Liver (tissue), 3 donors: ENCODE measurements around the gene GLP1R.

Experiments used
- EGR1 ChIP-seq, 2 donors: IDR thresholded peaks; 2 replicates each; pipeline ENCODE4 v1.6.1; 2016 to 2018; ENCODE audit warnings: antibody characterized with exemption in 2 of 2, low read depth in 2 of 2
- FOXA2 ChIP-seq: IDR thresholded peaks from 2 replicates; pipeline ENCODE4 v1.6.1; 2016; ENCODE audit warnings: antibody characterized with exemption
- GABPA ChIP-seq, 2 donors: IDR thresholded peaks in 1 of 2; conservative IDR thresholded peaks in 1 of 2; 2 replicates each; pipeline ENCODE4 v1.6.1; 2016; ENCODE audit warnings: antibody characterized with exemption in 2 of 2, mild to moderate bottlenecking in 1 of 2, moderate library complexity in 1 of 2
- HNF4A ChIP-seq, 2 donors: conservative IDR thresholded peaks; 2 replicates each; pipeline ENCODE4 v1.6.1; 2016; ENCODE audit warnings: antibody characterized with exemption in 2 of 2, mild to moderate bottlenecking in 2 of 2
- JUND ChIP-seq, 2 donors: IDR thresholded peaks; 2 replicates each; pipeline ENCODE4 v1.6.1; 2016; ENCODE audit warnings: antibody characterized with exemption in 2 of 2
- RAD21 ChIP-seq, 2 donors: IDR thresholded peaks; 2 replicates each; pipeline ENCODE4 v1.6.1; 2016; ENCODE audit warnings: antibody characterized with exemption in 2 of 2, mild to moderate bottlenecking in 2 of 2
- SP1 ChIP-seq: IDR thresholded peaks from 2 replicates; pipeline ENCODE4 v1.6.1; 2018; ENCODE audit warnings: antibody characterized with exemption, mild to moderate bottlenecking
- TAF1 ChIP-seq: conservative IDR thresholded peaks from 2 replicates; pipeline ENCODE4 v1.6.1; 2016; ENCODE audit warnings: antibody characterized with exemption, mild to moderate bottlenecking
- TF ChIP-seq, protein P1 (sequence below): IDR thresholded peaks from 2 replicates; pipeline ENCODE4 v1.6.1; 2016; ENCODE audit warnings: antibody characterized with exemption
- TF ChIP-seq, protein P2 (sequence below): fragments of 150-350 bp; IDR thresholded peaks from 2 replicates; pipeline ENCODE4 v1.5.1; 2017; ENCODE audit warnings: improper control_type of control experiment, low read depth, low read length; ENCODE audit not compliant: missing input control
- TF ChIP-seq, protein P3 (sequence below): IDR thresholded peaks from 2 replicates; pipeline ENCODE4 v1.6.1; 2016; ENCODE audit warnings: antibody characterized with exemption
- TF ChIP-seq, protein P4 (sequence below): IDR thresholded peaks from 2 replicates; pipeline ENCODE4 v1.6.1; 2016; ENCODE audit warnings: antibody characterized with exemption, mild to moderate bottlenecking
- TF ChIP-seq, protein P5 (sequence below): IDR thresholded peaks from 2 replicates; pipeline ENCODE4 v1.6.1; 2016; ENCODE audit warnings: antibody characterized with exemption
- donor health status: healthy.
- donor health status: healthy.

DNA sequence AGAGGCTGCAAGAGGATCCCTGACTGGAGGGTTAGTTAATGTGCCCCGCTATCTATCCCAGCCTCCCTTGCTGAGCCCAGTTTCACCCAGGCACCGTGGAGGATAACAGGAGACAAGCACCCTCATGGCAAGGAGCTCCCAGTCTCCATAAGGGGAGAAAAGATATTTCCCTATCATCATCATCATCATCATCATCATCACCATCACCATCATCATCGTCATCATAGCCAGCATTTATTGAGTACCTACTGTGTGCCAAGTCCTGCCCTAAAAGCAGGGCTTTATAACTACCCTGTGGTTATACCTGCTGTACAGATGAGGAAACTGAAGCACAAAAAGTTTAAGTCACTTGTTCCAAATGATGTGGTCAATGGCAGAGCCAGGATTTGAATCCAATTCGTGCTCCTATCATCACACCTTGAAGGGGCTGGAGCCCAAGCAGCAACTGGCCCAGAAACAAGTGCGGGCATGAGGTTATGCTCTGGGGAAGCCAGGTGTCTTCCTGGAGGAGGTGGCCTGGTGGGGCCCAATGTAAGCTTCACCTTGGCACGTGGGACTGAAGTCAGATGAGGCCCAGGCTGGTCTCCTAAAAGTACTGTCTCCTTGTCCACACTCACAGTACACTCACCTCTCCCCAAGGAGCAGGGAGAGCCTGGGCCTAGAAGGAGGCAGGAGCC, 10.0 kb downstream of the GLP1R start:
- TF ChIP-seq, protein P1, sequence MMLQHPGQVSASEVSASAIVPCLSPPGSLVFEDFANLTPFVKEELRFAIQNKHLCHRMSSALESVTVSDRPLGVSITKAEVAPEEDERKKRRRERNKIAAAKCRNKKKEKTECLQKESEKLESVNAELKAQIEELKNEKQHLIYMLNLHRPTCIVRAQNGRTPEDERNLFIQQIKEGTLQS: no peak
- TF ChIP-seq, protein P2, sequence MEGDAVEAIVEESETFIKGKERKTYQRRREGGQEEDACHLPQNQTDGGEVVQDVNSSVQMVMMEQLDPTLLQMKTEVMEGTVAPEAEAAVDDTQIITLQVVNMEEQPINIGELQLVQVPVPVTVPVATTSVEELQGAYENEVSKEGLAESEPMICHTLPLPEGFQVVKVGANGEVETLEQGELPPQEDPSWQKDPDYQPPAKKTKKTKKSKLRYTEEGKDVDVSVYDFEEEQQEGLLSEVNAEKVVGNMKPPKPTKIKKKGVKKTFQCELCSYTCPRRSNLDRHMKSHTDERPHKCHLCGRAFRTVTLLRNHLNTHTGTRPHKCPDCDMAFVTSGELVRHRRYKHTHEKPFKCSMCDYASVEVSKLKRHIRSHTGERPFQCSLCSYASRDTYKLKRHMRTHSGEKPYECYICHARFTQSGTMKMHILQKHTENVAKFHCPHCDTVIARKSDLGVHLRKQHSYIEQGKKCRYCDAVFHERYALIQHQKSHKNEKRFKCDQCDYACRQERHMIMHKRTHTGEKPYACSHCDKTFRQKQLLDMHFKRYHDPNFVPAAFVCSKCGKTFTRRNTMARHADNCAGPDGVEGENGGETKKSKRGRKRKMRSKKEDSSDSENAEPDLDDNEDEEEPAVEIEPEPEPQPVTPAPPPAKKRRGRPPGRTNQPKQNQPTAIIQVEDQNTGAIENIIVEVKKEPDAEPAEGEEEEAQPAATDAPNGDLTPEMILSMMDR: no peak
- TF ChIP-seq, protein P3, sequence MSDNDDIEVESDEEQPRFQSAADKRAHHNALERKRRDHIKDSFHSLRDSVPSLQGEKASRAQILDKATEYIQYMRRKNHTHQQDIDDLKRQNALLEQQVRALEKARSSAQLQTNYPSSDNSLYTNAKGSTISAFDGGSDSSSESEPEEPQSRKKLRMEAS: no peak
- TF ChIP-seq, protein P4, sequence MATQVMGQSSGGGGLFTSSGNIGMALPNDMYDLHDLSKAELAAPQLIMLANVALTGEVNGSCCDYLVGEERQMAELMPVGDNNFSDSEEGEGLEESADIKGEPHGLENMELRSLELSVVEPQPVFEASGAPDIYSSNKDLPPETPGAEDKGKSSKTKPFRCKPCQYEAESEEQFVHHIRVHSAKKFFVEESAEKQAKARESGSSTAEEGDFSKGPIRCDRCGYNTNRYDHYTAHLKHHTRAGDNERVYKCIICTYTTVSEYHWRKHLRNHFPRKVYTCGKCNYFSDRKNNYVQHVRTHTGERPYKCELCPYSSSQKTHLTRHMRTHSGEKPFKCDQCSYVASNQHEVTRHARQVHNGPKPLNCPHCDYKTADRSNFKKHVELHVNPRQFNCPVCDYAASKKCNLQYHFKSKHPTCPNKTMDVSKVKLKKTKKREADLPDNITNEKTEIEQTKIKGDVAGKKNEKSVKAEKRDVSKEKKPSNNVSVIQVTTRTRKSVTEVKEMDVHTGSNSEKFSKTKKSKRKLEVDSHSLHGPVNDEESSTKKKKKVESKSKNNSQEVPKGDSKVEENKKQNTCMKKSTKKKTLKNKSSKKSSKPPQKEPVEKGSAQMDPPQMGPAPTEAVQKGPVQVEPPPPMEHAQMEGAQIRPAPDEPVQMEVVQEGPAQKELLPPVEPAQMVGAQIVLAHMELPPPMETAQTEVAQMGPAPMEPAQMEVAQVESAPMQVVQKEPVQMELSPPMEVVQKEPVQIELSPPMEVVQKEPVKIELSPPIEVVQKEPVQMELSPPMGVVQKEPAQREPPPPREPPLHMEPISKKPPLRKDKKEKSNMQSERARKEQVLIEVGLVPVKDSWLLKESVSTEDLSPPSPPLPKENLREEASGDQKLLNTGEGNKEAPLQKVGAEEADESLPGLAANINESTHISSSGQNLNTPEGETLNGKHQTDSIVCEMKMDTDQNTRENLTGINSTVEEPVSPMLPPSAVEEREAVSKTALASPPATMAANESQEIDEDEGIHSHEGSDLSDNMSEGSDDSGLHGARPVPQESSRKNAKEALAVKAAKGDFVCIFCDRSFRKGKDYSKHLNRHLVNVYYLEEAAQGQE: no peak
- TF ChIP-seq FOXA2 (no peak), JUND (IDR thresholded peaks at IDR 0.05) (no peak), EGR1 (IDR thresholded peaks at IDR 0.05; ENCODE audit: low read depth in 2 of 2) (no peak), GABPA (IDR thresholded peaks at IDR 0.05 in 1 of 2, conservative IDR thresholded peaks at IDR 0.05 in 1 of 2) (no peak), RAD21 (IDR thresholded peaks at IDR 0.05) (no peak), SP1 (no peak), HNF4A (conservative IDR thresholded peaks at IDR 0.05) (no peak), TAF1 (no peak)
- TF ChIP-seq, protein P5, sequence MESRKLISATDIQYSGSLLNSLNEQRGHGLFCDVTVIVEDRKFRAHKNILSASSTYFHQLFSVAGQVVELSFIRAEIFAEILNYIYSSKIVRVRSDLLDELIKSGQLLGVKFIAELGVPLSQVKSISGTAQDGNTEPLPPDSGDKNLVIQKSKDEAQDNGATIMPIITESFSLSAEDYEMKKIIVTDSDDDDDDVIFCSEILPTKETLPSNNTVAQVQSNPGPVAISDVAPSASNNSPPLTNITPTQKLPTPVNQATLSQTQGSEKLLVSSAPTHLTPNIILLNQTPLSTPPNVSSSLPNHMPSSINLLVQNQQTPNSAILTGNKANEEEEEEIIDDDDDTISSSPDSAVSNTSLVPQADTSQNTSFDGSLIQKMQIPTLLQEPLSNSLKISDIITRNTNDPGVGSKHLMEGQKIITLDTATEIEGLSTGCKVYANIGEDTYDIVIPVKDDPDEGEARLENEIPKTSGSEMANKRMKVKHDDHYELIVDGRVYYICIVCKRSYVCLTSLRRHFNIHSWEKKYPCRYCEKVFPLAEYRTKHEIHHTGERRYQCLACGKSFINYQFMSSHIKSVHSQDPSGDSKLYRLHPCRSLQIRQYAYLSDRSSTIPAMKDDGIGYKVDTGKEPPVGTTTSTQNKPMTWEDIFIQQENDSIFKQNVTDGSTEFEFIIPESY: no peak
